A549 (cell line): ENCODE measurements around the gene RASL11B.

Experiments used
- CEBPB ChIP-seq, 2 experiments: fragments of >200 bp in 1 of 2; sonication (Bioruptor Twin) in 1 of 2; formaldehyde crosslinking in 1 of 2; IDR thresholded peaks; 2 replicates each; pipeline ENCODE4 v1.6.1; 2012 to 2016
- CHD2 ChIP-seq: fragments of 150-350 bp; IDR thresholded peaks from 2 replicates; pipeline ENCODE4 v1.6.1; 2014; ENCODE audit warnings: low read length; ENCODE audit not compliant: partially characterized antibody
- EP300 ChIP-seq, 2 experiments: fragments of >200 bp; sonication (Bioruptor Twin); formaldehyde crosslinking; IDR thresholded peaks; 2 replicates in 1 of 2; 3 replicates in 1 of 2; pipeline ENCODE4 v1.6.1; 2016 to 2017
- ESRRA ChIP-seq: fragments of 150-350 bp; IDR thresholded peaks from 2 replicates; pipeline ENCODE4 v1.6.1; 2014; ENCODE audit warnings: mild to moderate bottlenecking, low read length, borderline replicate concordance
- FOSL2 ChIP-seq, 2 experiments: fragments of 450-650 bp in 1 of 2; fragments of >200 bp in 1 of 2; sonication (Bioruptor Twin) in 1 of 2; formaldehyde crosslinking; IDR thresholded peaks; 2 replicates each; pipeline versions ENCODE4 v1.5.0 to v1.6.1; 2016 to 2020; ENCODE audit warnings: mild to moderate bottlenecking in 1 of 2, moderate library complexity in 1 of 2
- MAX ChIP-seq: IDR thresholded peaks from 2 replicates; pipeline ENCODE4 v1.6.1; 2012
- MAZ ChIP-seq: fragments of 150-350 bp; IDR thresholded peaks from 2 replicates; pipeline ENCODE4 v1.6.1; 2014; ENCODE audit warnings: antibody characterized with exemption, low read depth, low read length, borderline replicate concordance
- PBX3 ChIP-seq: IDR thresholded peaks from 2 replicates; pipeline ENCODE4 v1.6.1; 2012
- POLR2A ChIP-seq: IDR thresholded peaks from 2 replicates; pipeline ENCODE4 v1.6.1; 2012; ENCODE audit warnings: mild to moderate bottlenecking, low read length
- POLR2AphosphoS2 ChIP-seq: conservative IDR thresholded peaks from 2 replicates; pipeline ENCODE4 v1.6.1; 2012; ENCODE audit warnings: low read length, improper control_type of control experiment, inconsistent platforms
- RAD21 ChIP-seq, 2 experiments: fragments of >200 bp in 1 of 2; sonication (Bioruptor Twin) in 1 of 2; formaldehyde crosslinking in 1 of 2; IDR thresholded peaks in 1 of 2; conservative IDR thresholded peaks in 1 of 2; 2 replicates in 1 of 2; 3 replicates in 1 of 2; pipeline ENCODE4 v1.6.1; 2012 to 2018; ENCODE audit warnings: inconsistent platforms in 1 of 2
- REST ChIP-seq: fragments of 200-600 bp; sonication (generic); IDR thresholded peaks from 2 replicates; pipeline ENCODE4 v1.6.1; 2016; ENCODE audit warnings: antibody characterized with exemption, mild to moderate bottlenecking, moderate library complexity
- SMC3 ChIP-seq: fragments of >200 bp; sonication (Bioruptor Twin); formaldehyde crosslinking; IDR thresholded peaks from 3 replicates; pipeline ENCODE4 v1.6.1; 2018; ENCODE audit warnings: inconsistent platforms
- TF ChIP-seq, protein P1 (sequence below): fragments of >200 bp; sonication (Bioruptor Twin); formaldehyde crosslinking; IDR thresholded peaks from 3 replicates; pipeline ENCODE4 v1.5.1; 2016

DNA sequence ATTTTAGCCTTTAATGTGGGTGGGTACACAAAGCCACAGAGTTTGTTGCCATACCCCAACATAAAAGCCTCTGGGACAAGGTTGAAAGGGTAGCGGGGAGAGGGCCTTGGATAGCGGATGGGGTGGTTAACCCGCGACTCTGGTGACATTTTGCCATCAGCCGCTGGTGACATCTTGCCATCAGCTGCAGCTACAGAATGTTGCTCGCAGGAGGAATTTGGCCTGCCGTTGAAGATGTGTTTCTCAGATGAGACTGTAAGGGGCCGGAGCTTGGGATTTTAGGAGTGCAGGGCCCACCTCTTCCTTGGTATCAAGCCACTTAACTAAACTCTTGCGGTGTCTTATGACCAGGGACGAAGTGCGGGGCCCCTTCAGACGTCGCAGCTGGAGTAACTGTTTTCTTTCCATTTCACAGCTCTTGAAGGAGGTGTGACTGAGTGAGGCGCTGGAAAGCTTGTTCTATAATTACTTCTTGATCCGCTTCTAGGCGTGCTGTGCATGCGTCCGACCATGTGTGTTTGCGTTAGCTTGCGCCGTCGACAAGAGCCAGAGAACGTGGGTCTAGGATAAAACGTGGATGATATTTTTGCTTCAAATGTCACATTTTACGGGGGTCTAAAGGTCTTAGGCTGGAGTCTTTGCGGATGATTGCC lies 820 bp upstream of the RASL11B start:
- TF ChIP-seq POLR2A = no peak
- no peak for TF ChIP-seq MAX
- no peak for TF ChIP-seq CHD2
- TF ChIP-seq EP300 (IDR thresholded peaks at IDR 0.05) = no peak
- TF ChIP-seq, protein P1, sequence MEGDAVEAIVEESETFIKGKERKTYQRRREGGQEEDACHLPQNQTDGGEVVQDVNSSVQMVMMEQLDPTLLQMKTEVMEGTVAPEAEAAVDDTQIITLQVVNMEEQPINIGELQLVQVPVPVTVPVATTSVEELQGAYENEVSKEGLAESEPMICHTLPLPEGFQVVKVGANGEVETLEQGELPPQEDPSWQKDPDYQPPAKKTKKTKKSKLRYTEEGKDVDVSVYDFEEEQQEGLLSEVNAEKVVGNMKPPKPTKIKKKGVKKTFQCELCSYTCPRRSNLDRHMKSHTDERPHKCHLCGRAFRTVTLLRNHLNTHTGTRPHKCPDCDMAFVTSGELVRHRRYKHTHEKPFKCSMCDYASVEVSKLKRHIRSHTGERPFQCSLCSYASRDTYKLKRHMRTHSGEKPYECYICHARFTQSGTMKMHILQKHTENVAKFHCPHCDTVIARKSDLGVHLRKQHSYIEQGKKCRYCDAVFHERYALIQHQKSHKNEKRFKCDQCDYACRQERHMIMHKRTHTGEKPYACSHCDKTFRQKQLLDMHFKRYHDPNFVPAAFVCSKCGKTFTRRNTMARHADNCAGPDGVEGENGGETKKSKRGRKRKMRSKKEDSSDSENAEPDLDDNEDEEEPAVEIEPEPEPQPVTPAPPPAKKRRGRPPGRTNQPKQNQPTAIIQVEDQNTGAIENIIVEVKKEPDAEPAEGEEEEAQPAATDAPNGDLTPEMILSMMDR = no peak
- no peak for TF ChIP-seq REST
- no peak for TF ChIP-seq PBX3
- TF ChIP-seq SMC3 = no peak
- TF ChIP-seq CEBPB (IDR thresholded peaks at IDR 0.05) = no peak
- TF ChIP-seq RAD21 (conservative IDR thresholded peaks at IDR 0.05 in 1 of 2, IDR thresholded peaks at IDR 0.05 in 1 of 2) = no peak
- TF ChIP-seq ESRRA = no peak
- no peak for TF ChIP-seq MAZ
- no peak for TF ChIP-seq FOSL2 (IDR thresholded peaks at IDR 0.05)
- no peak for TF ChIP-seq FOSL2 (CRISPR knock-in tag; IDR thresholded peaks at IDR 0.05)
- TF ChIP-seq POLR2AphosphoS2 = no peak
